ENCODE results near the gene NPSR1.

Gene NPSR1

GRCh38 chr7:34664755-34665154, 6.7 kb downstream of the NPSR1 start:
- Histone ChIP-seq H3K4me1 (ENCODE audit: control insufficient read depth, insufficient read depth, low read length) (no peaks in the 10 kb centered on the region), H3K36me3 (ENCODE audit: control insufficient read depth in 2 of 2, insufficient read depth in 1 of 2, low read length in 2 of 2) (no peaks in the 10 kb centered on the region), H3K4me3 (ENCODE audit: low read depth, low read length) (no peak overlapping the region), H3K27ac (ENCODE audit: extremely low read depth, low read depth, low read length) (no peak overlapping the region), H3K9me3 (ENCODE audit: control insufficient read depth, insufficient read depth, low read depth, low read length) (no peaks in the 10 kb centered on the region)
- ChIA-PET POLR2A (no interaction called here), CTCF (no interaction called here)
- TF ChIP-seq FEZF1 (tag by site-specific recombination; IDR thresholded peaks at IDR 0.05) = no peak

- Histone ChIP-seq H3K4me3 (ENCODE audit: low read depth, low read length) (no peak overlapping the region), H3K27ac (ENCODE audit: extremely low read depth, low read depth, low read length) (no peak overlapping the region), H3K4me1 (ENCODE audit: control insufficient read depth, insufficient read depth, low read length) (no peaks in the 10 kb centered on the region), H3K36me3 (ENCODE audit: control insufficient read depth in 2 of 2, insufficient read depth in 1 of 2, low read length in 2 of 2) (no peaks in the 10 kb centered on the region), H3K9me3 (ENCODE audit: control insufficient read depth, insufficient read depth, low read depth, low read length) (no peaks in the 10 kb centered on the region)
- TF ChIP-seq ZNF133 (tag by site-specific recombination; IDR thresholded peaks at IDR 0.05) (no peak), ZNF513 (tag by site-specific recombination; IDR thresholded peaks at IDR 0.05) (no peak), ZNF37A (tag by site-specific recombination; IDR thresholded peaks at IDR 0.05) (no peak), ZNF366 (tag by site-specific recombination; conservative IDR thresholded peaks at IDR 0.05) (no peak), ZNF169 (tag by site-specific recombination; IDR thresholded peaks at IDR 0.05) (no peak), CTCF (tag by site-specific recombination; IDR thresholded peaks at IDR 0.05) (no peak), RBAK (tag by site-specific recombination; IDR thresholded peaks at IDR 0.05) (no peak), ZNF501 (tag by site-specific recombination; IDR thresholded peaks at IDR 0.05) (no peak), ZNF10 (tag by site-specific recombination; IDR thresholded peaks at IDR 0.05) (no peak), ZSCAN5A (tag by site-specific recombination; IDR thresholded peaks at IDR 0.05) (no peak), ZBTB48 (tag by site-specific recombination; IDR thresholded peaks at IDR 0.05) (no peak), OVOL3 (tag by site-specific recombination; IDR thresholded peaks at IDR 0.05) (no peak), PRDM1 (tag by site-specific recombination; IDR thresholded peaks at IDR 0.05) (no peak), ZNF202 (tag by site-specific recombination; IDR thresholded peaks at IDR 0.05; ENCODE audit: borderline replicate concordance) (no peak), ZNF362 (tag by site-specific recombination; IDR thresholded peaks at IDR 0.05) (no peak), ZNF121 (tag by site-specific recombination; IDR thresholded peaks at IDR 0.05) (no peak), HOXC10 (CRISPR knock-in tag; IDR thresholded peaks at IDR 0.05) (no peak), ZNF138 (tag by site-specific recombination; IDR thresholded peaks at IDR 0.05; ENCODE audit: borderline replicate concordance) (no peak), ZNF350 (tag by site-specific recombination; IDR thresholded peaks at IDR 0.05) (no peak)
- CTCF ChIA-PET = no interaction called here
- POLR2A ChIA-PET = no interaction called here
These were observed 14.4 kb downstream of the NPSR1 start for GRCh38 chr7:34672430-34672829.

All from HEK293 (cell line).